GM21619 (cell line): ENCODE data around the gene LRRC7.
"Not testable (repeated sequence)": the region's sequence is repeated elsewhere in the genome, so short reads cannot be mapped to it uniquely, and the experiment has no call there.

Experiments
- ATAC-seq: cut with Tn5 transposase; IDR thresholded peaks from one replicate; pipeline ENCODE4 v1.9.1; 2021; ENCODE audit not compliant: unreplicated experiment

The LRRC7 gene

GRCh38 chr1:69946935-69947334, 379.2 kb downstream of the LRRC7 start:
- ATAC-seq, result no peak

DNA sequence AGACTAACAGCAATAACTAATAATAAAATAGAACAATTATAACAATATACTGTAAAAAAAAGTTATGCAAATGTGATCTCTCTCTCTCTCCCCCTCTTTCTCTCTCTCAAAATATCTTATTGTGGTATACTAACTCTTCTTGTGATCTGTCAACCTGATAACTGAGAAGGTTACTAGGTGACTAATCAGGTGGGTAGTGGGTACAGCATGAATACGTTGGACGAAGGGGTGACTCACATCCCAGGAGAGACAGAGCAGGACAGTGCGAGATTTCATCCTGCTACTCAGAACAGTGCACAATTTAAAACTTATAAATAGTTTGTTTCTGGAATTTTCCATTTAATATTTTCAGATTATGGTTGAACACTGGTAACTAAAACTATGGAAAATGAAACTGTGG, 380.1 kb downstream of the LRRC7 start:
- no peak for ATAC-seq

DNA sequence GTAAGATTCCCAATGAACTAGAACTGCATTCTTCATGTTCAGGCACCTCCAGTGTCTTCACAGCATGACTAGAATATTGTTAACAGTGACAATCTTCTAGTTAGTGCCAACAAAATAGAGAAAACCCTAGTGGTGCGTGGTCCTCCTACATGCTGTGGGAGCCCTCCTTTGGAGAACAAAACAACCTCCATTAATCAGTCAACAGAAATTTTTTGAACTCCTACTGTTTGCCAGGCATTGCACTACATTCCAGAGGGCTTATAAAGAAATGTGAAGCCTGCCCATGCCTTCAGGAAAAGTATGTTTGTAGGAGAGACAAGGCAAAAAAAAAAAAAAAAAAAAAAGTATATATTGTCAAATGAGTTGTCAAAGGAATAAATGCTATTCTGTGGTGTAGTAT, 385.0 kb downstream of the LRRC7 start:
- no peak for ATAC-seq

DNA sequence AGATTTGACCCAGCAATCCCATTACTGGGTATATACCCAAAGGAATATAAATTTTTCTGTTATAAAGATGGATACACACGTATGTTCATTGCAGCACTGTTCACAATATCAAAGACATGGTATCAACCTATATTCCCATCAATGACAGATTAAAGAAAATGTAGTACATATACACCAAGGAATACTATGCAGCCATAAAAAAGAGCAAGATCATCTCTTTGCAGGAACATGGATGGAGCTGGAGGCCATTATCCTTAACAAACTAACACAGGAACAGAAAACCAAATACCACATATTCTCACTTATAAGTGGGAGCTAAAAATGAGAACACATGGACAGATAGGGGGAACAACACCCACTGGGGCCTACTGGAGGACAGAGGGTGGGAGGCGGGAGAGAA, 394.7 kb downstream of the LRRC7 start:
- ATAC-seq, result not testable (repeated sequence)

GRCh38 chr1:69967245-69967766, 399.6 kb downstream of the LRRC7 start:
- no peak for ATAC-seq

- ATAC-seq, result no peak
Measured at GRCh38 chr1:69976896-69977295, 409.2 kb downstream of the LRRC7 start.

DNA sequence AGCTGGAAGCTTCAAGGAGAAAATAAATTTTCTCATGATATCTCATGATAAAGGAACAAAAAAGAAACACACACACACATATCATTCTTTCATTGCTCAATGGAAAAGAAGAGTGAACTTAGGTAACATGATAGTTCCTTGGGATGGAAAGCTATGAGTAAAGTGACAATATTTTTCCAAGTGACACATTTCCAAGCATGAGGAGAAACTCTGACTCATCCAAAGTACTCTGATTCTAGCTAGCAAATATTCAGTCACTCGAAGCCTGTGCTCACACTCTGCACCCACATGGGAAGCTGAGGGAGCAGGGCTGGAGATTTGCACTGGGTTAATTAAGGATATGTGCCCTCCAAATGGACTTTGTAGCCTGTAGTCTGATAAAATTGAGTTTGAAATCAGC, 415.3 kb downstream of the LRRC7 start:
- no peak for ATAC-seq

GRCh38 chr1:69985376-69985775, 417.7 kb downstream of the LRRC7 start:
- ATAC-seq, result no peak

DNA sequence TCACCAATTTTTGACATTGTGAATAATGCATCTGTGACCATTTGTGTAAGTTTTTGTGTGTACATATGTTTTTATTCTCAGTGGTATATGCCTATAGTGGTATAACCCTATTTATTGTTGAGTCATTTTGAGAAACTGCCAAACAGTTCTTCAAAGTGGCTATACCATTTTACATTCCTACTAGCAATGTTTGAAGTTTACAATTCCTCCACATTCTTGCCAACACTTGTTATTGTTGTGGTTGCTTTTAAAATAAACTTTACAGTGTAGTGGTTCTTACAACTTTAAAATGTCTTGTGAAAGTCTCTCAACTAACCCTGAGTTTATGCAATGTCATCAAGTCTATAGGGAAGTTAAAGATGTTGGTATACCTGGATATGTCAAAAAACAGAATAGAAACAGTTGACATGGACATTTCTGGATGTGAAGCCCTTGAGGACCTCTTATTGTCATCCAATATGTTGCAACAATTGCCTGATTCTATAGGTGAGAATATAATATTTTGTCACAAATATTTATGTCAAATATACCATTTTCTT, 418.2 kb downstream of the LRRC7 start:
- ATAC-seq, result no peak

GRCh38 chr1:69987881-69988280, 420.2 kb downstream of the LRRC7 start:
- ATAC-seq, result no peak

- ATAC-seq, result no peak
Measured at GRCh38 chr1:69991644-69992043, 423.9 kb downstream of the LRRC7 start.

GRCh38 chr1:69992594-69992993, 424.9 kb downstream of the LRRC7 start:
- no peak for ATAC-seq

DNA sequence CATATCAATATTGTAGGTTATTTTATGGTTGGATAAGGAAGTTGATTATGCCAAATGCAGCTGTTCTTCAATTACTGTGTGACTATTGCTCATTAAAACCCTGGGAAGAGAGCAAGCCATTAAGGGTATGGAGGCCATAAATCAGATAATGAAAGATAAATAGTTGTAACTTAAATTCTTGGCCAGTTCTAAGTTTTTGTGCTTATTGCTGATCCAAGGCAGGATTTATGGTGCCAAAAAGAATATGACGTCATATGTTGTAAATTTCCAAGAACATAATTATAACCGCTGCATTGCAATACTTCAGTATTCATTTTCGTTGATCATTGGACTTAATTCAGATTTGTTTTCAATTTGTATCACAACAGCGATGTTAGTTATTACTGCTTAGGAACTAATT, 426.1 kb downstream of the LRRC7 start:
- ATAC-seq, result no peak

DNA sequence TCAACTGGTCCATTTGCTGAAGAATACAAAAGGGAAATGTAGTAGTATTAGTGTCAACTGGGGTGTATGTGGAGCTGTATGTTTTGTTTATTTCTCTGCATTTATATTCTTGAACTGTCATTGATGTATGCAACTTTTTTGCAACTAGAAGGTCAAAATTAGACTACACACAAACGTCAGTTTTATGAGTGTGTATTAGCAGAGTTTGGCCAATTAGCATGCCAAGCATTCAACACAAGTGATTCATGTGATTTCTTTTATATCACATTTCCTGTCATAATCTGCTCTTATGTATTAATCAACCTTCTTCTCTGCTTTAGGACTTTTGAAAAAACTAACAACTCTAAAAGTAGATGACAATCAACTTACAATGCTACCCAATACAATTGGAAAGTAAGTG, 426.5 kb downstream of the LRRC7 start:
- no peak for ATAC-seq

- no peak for ATAC-seq
Measured at GRCh38 chr1:69998847-69999246, 431.1 kb downstream of the LRRC7 start.

- ATAC-seq, result no peak
Measured at GRCh38 chr1:70003211-70003908, 435.6 kb downstream of the LRRC7 start.

DNA sequence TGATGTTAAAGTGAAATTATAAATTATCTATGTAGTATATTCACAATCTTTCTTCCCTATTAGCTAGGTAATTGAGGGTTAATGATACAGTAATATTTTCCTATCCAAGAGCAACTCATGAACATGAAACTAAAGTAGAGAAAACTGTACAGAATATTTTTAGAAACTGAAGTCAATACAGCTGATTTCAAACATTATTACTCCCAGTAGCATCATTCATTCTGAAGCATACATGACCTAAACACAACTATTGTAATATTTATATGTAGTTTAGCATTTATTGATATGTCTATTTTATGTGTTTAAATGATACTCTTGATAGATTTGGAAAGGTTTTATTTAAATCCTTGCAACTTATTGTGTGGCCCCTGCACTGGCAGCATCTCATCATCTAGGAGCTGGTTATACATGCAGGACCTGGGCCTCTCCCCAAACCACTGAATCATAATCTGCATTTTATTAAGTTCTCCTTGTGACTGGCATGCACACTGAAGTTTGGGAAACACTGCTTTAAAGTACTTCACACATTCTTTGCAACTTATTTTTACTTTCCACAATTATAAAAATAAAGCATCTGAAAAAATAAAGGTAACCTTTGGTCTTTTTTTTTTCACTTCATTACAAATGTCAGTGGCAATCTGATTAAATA, 437.8 kb downstream of the LRRC7 start:
- no peak for ATAC-seq

- no peak for ATAC-seq
Measured at GRCh38 chr1:70008660-70009059, 440.9 kb downstream of the LRRC7 start.

DNA sequence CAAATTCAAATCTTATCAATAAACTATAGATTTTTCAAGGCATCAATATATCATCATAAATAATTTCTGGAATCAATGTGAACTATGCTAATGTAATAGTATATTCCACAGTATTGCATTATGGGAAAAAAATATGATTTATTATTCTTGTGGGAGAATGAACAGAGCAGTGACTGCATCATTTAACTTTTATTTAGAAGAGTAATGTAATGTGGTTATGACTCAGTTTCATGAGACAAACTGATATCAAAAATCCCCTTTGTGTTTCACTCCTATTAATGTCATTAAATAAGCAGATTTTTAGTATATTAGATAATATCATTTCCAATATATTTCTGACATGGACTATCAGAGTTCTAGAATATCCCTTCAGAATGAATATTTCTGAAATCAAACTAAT, 450.0 kb downstream of the LRRC7 start:
- ATAC-seq, result no peak

DNA sequence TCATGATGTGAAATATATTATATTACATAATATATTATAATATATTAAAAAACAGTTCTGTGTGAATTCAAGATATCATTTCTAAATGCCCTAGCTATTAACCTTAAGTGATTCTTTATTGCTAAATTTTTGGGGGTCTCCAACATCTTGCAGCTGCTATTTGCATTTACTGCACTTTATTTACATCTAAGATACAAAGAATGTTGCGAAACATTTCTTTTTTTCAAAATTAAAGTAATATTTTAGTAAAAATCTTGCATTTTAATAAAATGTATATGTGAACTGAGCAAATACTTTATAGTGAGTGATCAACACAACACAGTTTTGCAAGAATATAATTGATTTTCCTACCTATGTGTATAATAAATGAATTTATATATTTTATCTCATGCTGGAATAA, 456.6 kb downstream of the LRRC7 start:
- ATAC-seq, result no peak

GRCh38 chr1:70025052-70025451, 457.3 kb downstream of the LRRC7 start:
- no peak for ATAC-seq

- ATAC-seq, result no peak
Measured at GRCh38 chr1:70025846-70026245, 458.1 kb downstream of the LRRC7 start.
